GM12878 (cell line): Measurements from ENCODE around the gene PNMA1. TPM values are rescaled to one million over a fixed set of nuclear protein-coding genes. Genes with fewer than 3 reads are reported as not detected.

Source experiments
- ATAC-seq: fragments of 200-7000 bp; cut with Tn5 transposase; 3 replicates; pipeline ENCODE4 v1.9.1; 2020; ENCODE audit warnings: mild to moderate bottlenecking, moderate library complexity
- BruUV-seq: library from RNA; stranded (reverse); fragments of 400-500 nt; replicated peaks from 2 replicates; lab custom pipeline; 2021; lab: Mats Ljungman, UMichigan
- CTCF ChIA-PET: fragments of 300-600 bp; sonication (Branson Sonifier 250); formaldehyde crosslinking; extraction: SDS; loops from one replicate; lab custom pipeline; 2021; ENCODE audit warnings: inconsistent platforms; lab: Yijun Ruan, JAX
- POLR2A ChIA-PET: fragments of 350-600 bp; formaldehyde crosslinking; extraction: SDS; loops from one replicate; lab custom pipeline; 2021; ENCODE audit warnings: inconsistent platforms; lab: Charles Lee
- RAD21 ChIA-PET: fragments of 300-600 bp; sonication (Branson Sonifier 250); formaldehyde crosslinking; loops from one replicate; lab custom pipeline; 2023; ENCODE audit warnings: antibody characterized with exemption; ENCODE audit not compliant: unreplicated experiment; lab: Charles Lee
- SMC1A ChIA-PET: fragments of 300-600 bp; sonication (Branson Sonifier 250); formaldehyde crosslinking; loops from one replicate; lab custom pipeline; 2023; ENCODE audit not compliant: unreplicated experiment, uncharacterized antibody; lab: Charles Lee
- DNase-seq: peaks from one replicate; pipeline ENCODE4 v3.0.0-alpha.2; 2011; ENCODE audit warnings: low read depth, low spot score
- FAIRE-seq: peaks from 3 replicates; lab custom pipeline; 2011; peaks lifted over from hg19 to GRCh38; lab: Jason Lieb, UNC
- H2AFZ ChIP-seq: 2 replicates; pipeline ENCODE4 v1.6.0; 2011; ENCODE audit warnings: low read depth, low read length, control low read depth; ENCODE audit not compliant: control insufficient read depth
- H3K27ac ChIP-seq: 2 replicates; pipeline ENCODE4 v1.5.1; 2011; ENCODE audit warnings: control low read depth; ENCODE audit not compliant: control insufficient read depth, insufficient read depth
- H3K27me3 ChIP-seq, 2 experiments: replicated peaks in 1 of 2; 2 replicates each; pipeline versions ENCODE4 v1.6.0 to v1.6.1; 2011; ENCODE audit warnings: low read length in 1 of 2; ENCODE audit not compliant: control insufficient read depth in 2 of 2, insufficient read depth in 2 of 2
- H3K36me3 ChIP-seq, 2 experiments: 2 replicates each; pipeline ENCODE4 v1.5.1; 2011; ENCODE audit warnings: low read length in 1 of 2; ENCODE audit not compliant: control insufficient read depth in 2 of 2, insufficient read depth in 2 of 2
- H3K4me1 ChIP-seq: 2 replicates; pipeline ENCODE4 v1.6.1; 2011; ENCODE audit warnings: mild to moderate bottlenecking, low read length, moderate library complexity, mixed read lengths; ENCODE audit not compliant: control insufficient read depth, insufficient read depth
- H3K4me2 ChIP-seq: 2 replicates; pipeline ENCODE4 v1.6.0; 2011; ENCODE audit warnings: control low read depth; ENCODE audit not compliant: control insufficient read depth, insufficient read depth
- H3K4me3 ChIP-seq: fragments of 200-600 bp; sonication (generic); 2 replicates; pipeline ENCODE4 v1.5.1; 2016
- H3K79me2 ChIP-seq: 2 replicates; pipeline ENCODE4 v1.6.0; 2011; ENCODE audit warnings: low read length; ENCODE audit not compliant: control insufficient read depth, insufficient read depth
- H3K9ac ChIP-seq: 2 replicates; pipeline ENCODE4 v1.8.0; 2011; ENCODE audit warnings: low read length, control low read depth, mixed read lengths; ENCODE audit not compliant: control insufficient read depth, insufficient read depth
- H3K9me3 ChIP-seq: replicated peaks from 3 replicates; pipeline ENCODE4 v1.5.1; 2011; ENCODE audit warnings: mild to moderate bottlenecking, low read length; ENCODE audit not compliant: control insufficient read depth, insufficient read depth
- H4K20me1 ChIP-seq: 2 replicates; pipeline ENCODE4 v1.6.0; 2011; ENCODE audit not compliant: control insufficient read depth, insufficient read depth
- ASH2L ChIP-seq: fragments of 300-600, 200-600 bp; sonication (generic); IDR thresholded peaks from 2 replicates; pipeline ENCODE4 v1.6.1; 2017; ENCODE audit warnings: low read depth, mild to moderate bottlenecking, borderline replicate concordance
- CREM ChIP-seq: IDR thresholded peaks from 2 replicates; pipeline ENCODE4 v1.6.1; 2014; ENCODE audit warnings: antibody characterized with exemption, low read depth
- DPF2 ChIP-seq: fragments of 450-650 bp; IDR thresholded peaks from 2 replicates; pipeline ENCODE4 v1.6.1; 2017; ENCODE audit warnings: mild to moderate bottlenecking
- HCFC1 ChIP-seq: fragments of 150-350 bp; IDR thresholded peaks from 2 replicates; pipeline ENCODE4 v1.6.1; 2014; ENCODE audit warnings: low read length
- MYB ChIP-seq: fragments of 150-350 bp; IDR thresholded peaks from 2 replicates; pipeline ENCODE4 v1.6.1; 2014; ENCODE audit warnings: mild to moderate bottlenecking, low read depth, low read length, borderline replicate concordance
- NFYA ChIP-seq: IDR thresholded peaks from 2 replicates; pipeline ENCODE4 v1.6.1; 2011; ENCODE audit warnings: low read depth, mild to moderate bottlenecking, low read length, improper control_type of control experiment, borderline replicate concordance
- NR2C1 ChIP-seq: fragments of 450-650 bp; IDR thresholded peaks from 2 replicates; pipeline ENCODE4 v1.6.1; 2017; ENCODE audit warnings: antibody characterized with exemption, mild to moderate bottlenecking, moderate library complexity
- NR2C2 ChIP-seq: IDR thresholded peaks from 2 replicates; pipeline ENCODE4 v1.6.1; 2011; ENCODE audit warnings: borderline replicate concordance, low read depth; ENCODE audit not compliant: control insufficient read depth, insufficient read length
- RAD21 ChIP-seq: IDR thresholded peaks from 2 replicates; pipeline ENCODE4 v1.6.1; 2011; ENCODE audit warnings: mild to moderate bottlenecking, low read depth, low read length, moderate library complexity; ENCODE audit not compliant: insufficient read depth
- RBBP5 ChIP-seq: fragments of 200-600 bp; sonication (generic); conservative IDR thresholded peaks from 2 replicates; pipeline ENCODE4 v1.6.1; 2016
- RUNX3 ChIP-seq: IDR thresholded peaks from 2 replicates; pipeline ENCODE4 v1.6.1; 2012; ENCODE audit warnings: low read length, inconsistent platforms
- TARDBP ChIP-seq: IDR thresholded peaks from 2 replicates; pipeline ENCODE4 v1.6.1; 2016; ENCODE audit warnings: borderline replicate concordance
- ZNF207 ChIP-seq: fragments of 450-650 bp; IDR thresholded peaks from 2 replicates; pipeline ENCODE4 v1.6.1; 2014; ENCODE audit warnings: antibody characterized with exemption, mild to moderate bottlenecking, borderline replicate concordance
- ZNF217 ChIP-seq: fragments of 450-650 bp; IDR thresholded peaks from 2 replicates; pipeline ENCODE4 v1.6.1; 2017; ENCODE audit warnings: antibody characterized with exemption, mild to moderate bottlenecking
- WGBS: methylation state at CpG from one replicate; pipeline ENCODE4 v1.1.6; 2016; ENCODE audit warnings: low lambda C conversion rate; ENCODE audit not compliant: insufficient replicate concordance, insufficient coverage; ENCODE audit errors: missing lambda C conversion rate; 5-methylcytosine and 5-hydroxymethylcytosine counted together
- in situ Hi-C: fragments of 300-500 bp; cut with MboI; formaldehyde crosslinking; loops from 9 replicates; pipeline ENCODE4 v1.14.3; 2018; ENCODE audit warnings: mixed read lengths
- intact Hi-C: fragments of 100-400 bp; cut with micrococcal nuclease; formaldehyde crosslinking; loops from one replicate; pipeline ENCODE4 v1.14.2; 2022; ENCODE audit not compliant: unreplicated experiment
- polyA plus RNA-seq, 11 experiments: library from polyadenylated mRNA; depleted of rRNA in 4 of 11; unstranded in 6 of 11; stranded (reverse) in 5 of 11; fragments of >200 nt; fragmentation: Nextera tagmentation in 4 of 11; fragmentation: Illumina TruSeq in 1 of 11; extraction: Ambion mirVana in 4 of 11; extraction: Trizol in 1 of 11; gene quantifications; 1 replicate in 1 of 11; 2 replicates in 10 of 11; pipeline versions ENCODE4 v1.2.1 to v1.2.3, GENCODE V29; 2011 to 2016; ENCODE audit warnings: inconsistent platforms in 2 of 11, missing spikeins in 2 of 11, low read depth in 1 of 11
- total RNA-seq, 4 experiments: library from RNA; depleted of rRNA in 3 of 4; stranded (reverse); fragments of >200 nt in 3 of 4; fragmentation: Illumina TruSeq in 1 of 4; extraction: Trizol in 1 of 4; gene quantifications; 2 replicates each; pipeline versions ENCODE4 v1.2.1 to v1.2.3, GENCODE V29; 2013 to 2021
- TF ChIP-seq, protein P1 (sequence below): fragments of 450-650 bp; formaldehyde crosslinking; IDR thresholded peaks from 2 replicates; pipeline ENCODE4 v1.5.0; 2022; ENCODE audit warnings: mild to moderate bottlenecking, missing genetic modification characterization
- TF ChIP-seq, protein P2 (sequence below): IDR thresholded peaks from 2 replicates; pipeline ENCODE4 v1.6.1; 2011; ENCODE audit warnings: mild to moderate bottlenecking, low read depth, low read length, moderate library complexity; ENCODE audit not compliant: insufficient replicate concordance

PNMA1 gene
- total and polyA plus RNA-seq, 10 of the 15 experiments (the other 5 are each of a cell fraction or from before 2014, with no cell fraction given): 1.8 to 39.3 (median 11.1) TPM

GRCh38 chr14:73684627-73685026 is 29.6 kb downstream of the PNMA1 start:
- CTCF ChIA-PET: no interaction called here
- DNase-seq (no peak), FAIRE-seq (no peak)
- Histone ChIP-seq H3K9me3 (no peaks in the 10 kb centered on the region), H3K27me3 (no peaks in the 10 kb centered on the region), H3K4me2 (no peak overlapping the region), H2AFZ (no peak overlapping the region)
- BruUV-seq: no TSS peak
- 80% methylated on average over 5 of the region's 5 CpGs for WGBS
- in situ Hi-C loops: no loop called here
- TF ChIP-seq ASH2L: no peak
- TF ChIP-seq NFYA: no peak
- TF ChIP-seq ZNF207: no peak
- no peak for TF ChIP-seq TARDBP
- no peak for TF ChIP-seq ZNF217
- TF ChIP-seq RAD21: no peak
- no peak for TF ChIP-seq CREM
- no peak for TF ChIP-seq RUNX3
- no peak for TF ChIP-seq MYB
- TF ChIP-seq, all 136 proteins: peak for 0
- no peaks in the 10 kb centered on the region for H4K20me1 ChIP-seq
- H3K4me1 ChIP-seq: no peaks in the 10 kb centered on the region
- H3K27ac ChIP-seq: no peak overlapping the region
- intact Hi-C loops: no loop called here
- ChIA-PET SMC1A (interaction anchor here (0.8 to 1.0 kb wide), 2 partner anchors 9 to 83 kb away, joined by 3 read pairs; no protein-coding TSS in a partner anchor), POLR2A (no interaction called here), RAD21 (no interaction called here)
- no peaks in the 10 kb centered on the region for H3K79me2 ChIP-seq
- no peaks in the 10 kb centered on the region for H3K36me3 ChIP-seq
- no peak overlapping the region for H3K9ac ChIP-seq
- no peak overlapping the region for H3K4me3 ChIP-seq
- ATAC-seq: no peak

GRCh38 chr14:73680821-73681220 is 33.4 kb downstream of the PNMA1 start:
- Histone ChIP-seq H4K20me1 (no peaks in the 10 kb centered on the region), H3K9ac (no peak overlapping the region), H3K79me2 (no peaks in the 10 kb centered on the region), H2AFZ (no peak overlapping the region), H3K27me3 (no peaks in the 10 kb centered on the region), H3K4me2 (no peak overlapping the region), H3K27ac (no peak overlapping the region), H3K4me3 (no peak overlapping the region), H3K9me3 (no peaks in the 10 kb centered on the region), H3K4me1 (no peaks in the 10 kb centered on the region), H3K36me3 (no peaks in the 10 kb centered on the region)
- FAIRE-seq (no peak), DNase-seq (no peak), ATAC-seq (no peak)
- ChIA-PET POLR2A (no interaction called here), SMC1A (no interaction called here), RAD21 (no interaction called here), CTCF (no interaction called here)
- no TSS peak for BruUV-seq
- in situ Hi-C loops: no loop called here
- over 99% methylated on average over 5 of the region's 5 CpGs for WGBS
- intact Hi-C loops: no loop called here
- TF ChIP-seq NR2C1 (no peak), ZNF217 (no peak), NR2C2 (no peak), HCFC1 (no peak), RBBP5 (no peak), DPF2 (no peak)
- TF ChIP-seq, protein P1, sequence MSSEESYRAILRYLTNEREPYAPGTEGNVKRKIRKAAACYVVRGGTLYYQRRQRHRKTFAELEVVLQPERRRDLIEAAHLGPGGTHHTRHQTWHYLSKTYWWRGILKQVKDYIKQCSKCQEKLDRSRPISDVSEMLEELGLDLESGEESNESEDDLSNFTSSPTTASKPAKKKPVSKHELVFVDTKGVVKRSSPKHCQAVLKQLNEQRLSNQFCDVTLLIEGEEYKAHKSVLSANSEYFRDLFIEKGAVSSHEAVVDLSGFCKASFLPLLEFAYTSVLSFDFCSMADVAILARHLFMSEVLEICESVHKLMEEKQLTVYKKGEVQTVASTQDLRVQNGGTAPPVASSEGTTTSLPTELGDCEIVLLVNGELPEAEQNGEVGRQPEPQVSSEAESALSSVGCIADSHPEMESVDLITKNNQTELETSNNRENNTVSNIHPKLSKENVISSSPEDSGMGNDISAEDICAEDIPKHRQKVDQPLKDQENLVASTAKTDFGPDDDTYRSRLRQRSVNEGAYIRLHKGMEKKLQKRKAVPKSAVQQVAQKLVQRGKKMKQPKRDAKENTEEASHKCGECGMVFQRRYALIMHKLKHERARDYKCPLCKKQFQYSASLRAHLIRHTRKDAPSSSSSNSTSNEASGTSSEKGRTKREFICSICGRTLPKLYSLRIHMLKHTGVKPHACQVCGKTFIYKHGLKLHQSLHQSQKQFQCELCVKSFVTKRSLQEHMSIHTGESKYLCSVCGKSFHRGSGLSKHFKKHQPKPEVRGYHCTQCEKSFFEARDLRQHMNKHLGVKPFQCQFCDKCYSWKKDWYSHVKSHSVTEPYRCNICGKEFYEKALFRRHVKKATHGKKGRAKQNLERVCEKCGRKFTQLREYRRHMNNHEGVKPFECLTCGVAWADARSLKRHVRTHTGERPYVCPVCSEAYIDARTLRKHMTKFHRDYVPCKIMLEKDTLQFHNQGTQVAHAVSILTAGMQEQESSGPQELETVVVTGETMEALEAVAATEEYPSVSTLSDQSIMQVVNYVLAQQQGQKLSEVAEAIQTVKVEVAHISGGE (CRISPR knock-in tag): no peak
- TF ChIP-seq, protein P2, sequence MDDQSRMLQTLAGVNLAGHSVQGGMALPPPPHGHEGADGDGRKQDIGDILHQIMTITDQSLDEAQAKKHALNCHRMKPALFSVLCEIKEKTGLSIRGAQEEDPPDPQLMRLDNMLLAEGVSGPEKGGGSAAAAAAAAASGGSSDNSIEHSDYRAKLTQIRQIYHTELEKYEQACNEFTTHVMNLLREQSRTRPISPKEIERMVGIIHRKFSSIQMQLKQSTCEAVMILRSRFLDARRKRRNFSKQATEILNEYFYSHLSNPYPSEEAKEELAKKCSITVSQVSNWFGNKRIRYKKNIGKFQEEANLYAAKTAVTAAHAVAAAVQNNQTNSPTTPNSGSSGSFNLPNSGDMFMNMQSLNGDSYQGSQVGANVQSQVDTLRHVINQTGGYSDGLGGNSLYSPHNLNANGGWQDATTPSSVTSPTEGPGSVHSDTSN: no peak
